Choroid plexus epithelial cell (primary cell): ENCODE results near the gene GSAP.

Experiments
- DNase-seq: peaks from one replicate; pipeline ENCODE4 v3.0.0-alpha.2; 2010; ENCODE audit warnings: low read depth
- H3K4me3 ChIP-seq: 2 replicates; pipeline ENCODE4 v1.5.1; 2011; ENCODE audit warnings: low read depth, mild to moderate bottlenecking, control low read depth, low read length, moderate library complexity
- TF ChIP-seq, protein P1 (sequence below): conservative IDR thresholded peaks from 2 replicates; pipeline ENCODE4 v1.5.1; 2011; ENCODE audit warnings: low read depth, mild to moderate bottlenecking, control low read depth, inconsistent platforms, low read length, moderate library complexity

GSAP gene

GRCh38 chr7:77426521-77427051 lies 10.4 kb upstream of the GSAP start:
- TF ChIP-seq, protein P1, sequence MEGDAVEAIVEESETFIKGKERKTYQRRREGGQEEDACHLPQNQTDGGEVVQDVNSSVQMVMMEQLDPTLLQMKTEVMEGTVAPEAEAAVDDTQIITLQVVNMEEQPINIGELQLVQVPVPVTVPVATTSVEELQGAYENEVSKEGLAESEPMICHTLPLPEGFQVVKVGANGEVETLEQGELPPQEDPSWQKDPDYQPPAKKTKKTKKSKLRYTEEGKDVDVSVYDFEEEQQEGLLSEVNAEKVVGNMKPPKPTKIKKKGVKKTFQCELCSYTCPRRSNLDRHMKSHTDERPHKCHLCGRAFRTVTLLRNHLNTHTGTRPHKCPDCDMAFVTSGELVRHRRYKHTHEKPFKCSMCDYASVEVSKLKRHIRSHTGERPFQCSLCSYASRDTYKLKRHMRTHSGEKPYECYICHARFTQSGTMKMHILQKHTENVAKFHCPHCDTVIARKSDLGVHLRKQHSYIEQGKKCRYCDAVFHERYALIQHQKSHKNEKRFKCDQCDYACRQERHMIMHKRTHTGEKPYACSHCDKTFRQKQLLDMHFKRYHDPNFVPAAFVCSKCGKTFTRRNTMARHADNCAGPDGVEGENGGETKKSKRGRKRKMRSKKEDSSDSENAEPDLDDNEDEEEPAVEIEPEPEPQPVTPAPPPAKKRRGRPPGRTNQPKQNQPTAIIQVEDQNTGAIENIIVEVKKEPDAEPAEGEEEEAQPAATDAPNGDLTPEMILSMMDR = no peak
- peak; percentile 77 for DNase-seq
- no peak overlapping the region for H3K4me3 ChIP-seq

- TF ChIP-seq, protein P1 = no peak
- DNase-seq = peak; percentile 51
- peak overlapping the region; percentile 37 for H3K4me3 ChIP-seq
These were observed 9.9 kb upstream of the GSAP start for GRCh38 chr7:77426052-77426404.

DNA sequence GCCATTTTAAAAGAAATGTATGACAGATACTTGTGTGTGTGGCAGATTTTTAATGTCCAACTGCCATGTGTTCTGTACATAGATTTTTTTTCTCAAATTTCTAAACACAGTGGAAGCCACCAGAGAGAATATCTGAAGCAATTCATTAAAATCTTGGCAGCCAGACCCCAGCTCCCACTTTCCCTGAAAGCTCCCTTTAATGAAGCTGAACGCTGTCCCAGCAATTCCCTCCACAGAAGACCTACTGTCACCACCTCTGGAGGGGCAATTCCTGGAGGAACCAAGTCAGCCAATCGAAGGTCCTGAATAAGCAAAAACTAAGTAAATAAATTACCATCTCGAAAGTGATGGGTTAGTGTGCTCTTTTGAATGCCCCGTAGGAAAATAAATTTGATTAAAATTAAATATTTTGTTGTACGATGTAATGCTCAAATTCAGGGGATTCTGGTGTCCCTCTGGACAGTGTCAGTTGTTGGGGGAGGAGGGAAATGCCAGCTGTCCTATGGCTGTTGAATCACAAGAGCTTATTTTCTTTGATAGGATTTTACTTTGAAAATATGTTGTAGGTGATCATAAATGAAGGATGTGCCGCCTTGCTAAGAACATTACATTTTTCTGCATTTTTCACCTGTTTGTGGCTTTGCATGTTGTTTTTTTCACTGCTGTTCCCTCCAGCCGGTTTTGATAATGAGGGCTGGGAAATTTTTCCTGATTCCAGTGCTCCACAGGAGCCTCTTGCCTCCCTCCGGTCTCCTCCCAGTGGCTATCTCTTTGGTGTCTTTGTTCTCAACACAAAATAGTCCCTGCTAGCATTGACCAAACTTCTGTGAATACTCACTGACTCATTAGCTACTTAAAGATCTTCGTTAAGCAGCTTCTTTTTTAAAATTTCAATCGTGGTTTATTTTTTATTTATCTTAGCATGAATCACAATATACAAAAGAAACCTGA lies 9.2 kb upstream of the GSAP start:
- TF ChIP-seq, protein P1 = no peak
- peak overlapping the region; percentile 37 for H3K4me3 ChIP-seq
- peak; percentile 67 for DNase-seq

GRCh38 chr7:77422500-77422899 lies 6.4 kb upstream of the GSAP start:
- TF ChIP-seq, protein P1 = no peak
- DNase-seq = no peak
- H3K4me3 ChIP-seq = no peak overlapping the region

GRCh38 chr7:77420986-77421672 lies 5.0 kb upstream of the GSAP start:
- TF ChIP-seq, protein P1 = no peak
- no peak overlapping the region for H3K4me3 ChIP-seq
- DNase-seq = no peak

DNA sequence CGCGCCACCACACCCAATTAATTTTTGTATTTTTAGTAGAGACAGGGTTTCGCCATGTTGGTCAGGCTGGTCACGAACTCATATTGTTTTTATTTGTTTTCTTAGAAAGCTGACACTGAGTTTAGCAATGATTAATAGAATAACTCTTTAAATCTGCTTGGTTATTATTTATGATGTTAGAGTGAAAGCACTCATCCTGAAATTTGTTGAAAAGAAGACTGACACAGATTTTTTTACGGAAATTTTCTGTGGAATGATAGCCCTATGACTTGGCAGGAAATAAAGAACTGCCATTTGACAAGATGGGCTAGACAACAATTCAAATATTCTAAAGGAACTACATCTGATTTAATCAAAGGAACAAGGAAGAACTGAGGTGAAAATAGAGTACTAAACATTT lies 4.3 kb upstream of the GSAP start:
- H3K4me3 ChIP-seq = no peak overlapping the region
- TF ChIP-seq, protein P1 = no peak
- no peak for DNase-seq
